HG02970 (cell line): Measurements from ENCODE around the gene PELI3.
A peak's percentile ranks its signal among the peaks of the same experiment; 100 is the strongest.

Experiments used
- ATAC-seq: cut with Tn5 transposase; IDR thresholded peaks from one replicate; pipeline ENCODE4 v1.9.1; 2021; ENCODE audit warnings: mild to moderate bottlenecking, moderate library complexity, moderate number of reproducible peaks; ENCODE audit not compliant: unreplicated experiment, low FRiP score

Gene PELI3

GRCh38 chr11:66473167-66473566 lies 6.5 kb downstream of the PELI3 start:
- ATAC-seq: no peak

- ATAC-seq: no peak
These were observed 7.2 kb downstream of the PELI3 start for GRCh38 chr11:66473608-66474515.

- no peak for ATAC-seq
These were observed 8.9 kb downstream of the PELI3 start for GRCh38 chr11:66475349-66476172.

GRCh38 chr11:66476173-66476840 lies 9.6 kb downstream of the PELI3 start:
- no peak for ATAC-seq

- no peak for ATAC-seq
These were observed 10.1 kb downstream of the PELI3 start for GRCh38 chr11:66476841-66477251.

- no peak for ATAC-seq
These were observed 10.8 kb downstream of the PELI3 start for GRCh38 chr11:66477263-66478201.

GRCh38 chr11:66478729-66479393 lies 12.2 kb downstream of the PELI3 start:
- ATAC-seq: no peak

GRCh38 chr11:66479394-66480116 lies 12.8 kb downstream of the PELI3 start:
- no peak for ATAC-seq

- ATAC-seq: peak; percentile 88
These were observed 13.6 kb downstream of the PELI3 start, which contains the start of gene DPP3 for GRCh38 chr11:66480117-66480938. DPP3 (plus strand) TSS chr11:66480434; CDS start chr11:66482201, 1,767 bp downstream.

- ATAC-seq: no peak
These were observed 18.2 kb downstream of the PELI3 start for GRCh38 chr11:66484806-66485380.

GRCh38 chr11:66488957-66489356 lies 22.3 kb downstream of the PELI3 start:
- no peak for ATAC-seq

GRCh38 chr11:66489636-66490035 lies 22.9 kb downstream of the PELI3 start:
- no peak for ATAC-seq

- no peak for ATAC-seq
These were observed 24.7 kb downstream of the PELI3 start for GRCh38 chr11:66491315-66491935.

GRCh38 chr11:66492161-66492865 lies 25.6 kb downstream of the PELI3 start:
- no peak for ATAC-seq

- no peak for ATAC-seq
These were observed 26.4 kb downstream of the PELI3 start for GRCh38 chr11:66493130-66493529.

- no peak for ATAC-seq
These were observed 27.8 kb downstream of the PELI3 start for GRCh38 chr11:66494458-66494857.
